ENCODE results near the gene TPRG1L.
"Not testable (repeated sequence)": the region's sequence is repeated elsewhere in the genome, so short reads cannot be mapped to it uniquely, and the experiment has no call there.

The TPRG1L gene

GRCh38 chr1:3609769-3610526, 14.9 kb upstream of the TPRG1L start:
- no peak for DNase-seq

GRCh38 chr1:3610527-3611169, 14.2 kb upstream of the TPRG1L start:
- DNase-seq = no peak

- peak; percentile 69 to 80 for DNase-seq
Measured at GRCh38 chr1:3611170-3612019, 13.4 kb upstream of the TPRG1L start, which contains the start of gene MEGF6. Gene MEGF6, minus strand, starts transcription at chr1:3611508. Its CDS starts 240 bp downstream, at chr1:3611268.

GRCh38 chr1:3612123-3612522, 12.7 kb upstream of the TPRG1L start:
- no peak for DNase-seq

GRCh38 chr1:3614755-3615742, 9.8 kb upstream of the TPRG1L start:
- DNase-seq = peak in 1 of 2 donors; percentile 13

GRCh38 chr1:3616861-3617260, 8.0 kb upstream of the TPRG1L start:
- DNase-seq = no peak

- no peak for DNase-seq
Measured at GRCh38 chr1:3617806-3618345, 6.9 kb upstream of the TPRG1L start.

- DNase-seq = no peak
Measured at GRCh38 chr1:3618531-3618880, 6.3 kb upstream of the TPRG1L start.

GRCh38 chr1:3618881-3619671, 5.7 kb upstream of the TPRG1L start:
- DNase-seq = peak; percentile 75 to 83

- DNase-seq = no peak
Measured at GRCh38 chr1:3620708-3621107, 4.1 kb upstream of the TPRG1L start.

GRCh38 chr1:3621151-3621671, 3.6 kb upstream of the TPRG1L start:
- peak; percentile 18 to 29 for DNase-seq

GRCh38 chr1:3622102-3622501, 2.7 kb upstream of the TPRG1L start:
- DNase-seq = not testable (repeated sequence)

GRCh38 chr1:3623441-3624199, 1.2 kb upstream of the TPRG1L start:
- no peak for DNase-seq

GRCh38 chr1:3625151-3625907, 514 bp downstream of the TPRG1L start:
- peak in 1 of 2 donors; percentile 18 for DNase-seq

GRCh38 chr1:3626025-3626424, 1.2 kb downstream of the TPRG1L start:
- DNase-seq = no peak

GRCh38 chr1:3627515-3628253, 2.9 kb downstream of the TPRG1L start:
- no peak for DNase-seq

- no peak for DNase-seq
Measured at GRCh38 chr1:3628445-3628844, 3.6 kb downstream of the TPRG1L start.

- no peak for DNase-seq
Measured at GRCh38 chr1:3629561-3630160, 4.8 kb downstream of the TPRG1L start.
